K562 (cell line): ENCODE data around the gene EDN2. TPM values are rescaled to one million over a fixed set of nuclear protein-coding genes. Genes with fewer than 3 reads are reported as not detected.
A peak's percentile ranks its signal among the peaks of the same experiment; 100 is the strongest.

Experiments used
- C11orf30 ChIP-seq: fragments of 450-650 bp; IDR thresholded peaks from 2 replicates; pipeline ENCODE4 v1.6.1; 2016; ENCODE audit warnings: low read depth, mild to moderate bottlenecking
- CREB5 ChIP-seq: fragments of 250-450 bp; sonication (Bioruptor Pico); IDR thresholded peaks from 2 replicates; pipeline ENCODE4 v1.5.0; 2020; ENCODE audit warnings: mild to moderate bottlenecking
- GABPB1 ChIP-seq: sonication (generic); formaldehyde crosslinking; IDR thresholded peaks from 2 replicates; pipeline ENCODE4 v1.8.0; 2022; ENCODE audit warnings: mild to moderate bottlenecking, missing genetic modification reagents
- HMG20A ChIP-seq: fragments of 450-650 bp; formaldehyde crosslinking; conservative IDR thresholded peaks from 2 replicates; pipeline ENCODE4 v1.4.0; 2020; ENCODE audit warnings: mild to moderate bottlenecking, mixed read lengths
- MAX ChIP-seq: sonication (generic); formaldehyde crosslinking; IDR thresholded peaks from 2 replicates; pipeline ENCODE4 v1.9.0; 2022; ENCODE audit warnings: mild to moderate bottlenecking, missing genetic modification reagents
- MGA ChIP-seq: fragments of 450-650 bp; IDR thresholded peaks from 2 replicates; pipeline ENCODE4 v1.6.1; 2016; ENCODE audit warnings: mild to moderate bottlenecking, moderate library complexity
- NCOA6 ChIP-seq: fragments of 450-650 bp; IDR thresholded peaks from 2 replicates; pipeline ENCODE4 v1.6.1; 2017; ENCODE audit warnings: mild to moderate bottlenecking
- SMARCB1 ChIP-seq: IDR thresholded peaks from 2 replicates; pipeline ENCODE4 v1.6.1; 2011; ENCODE audit warnings: improper control_type of control experiment, low read depth; ENCODE audit not compliant: insufficient read length
- SMARCC2 ChIP-seq: fragments of 450-650 bp; IDR thresholded peaks from 2 replicates; pipeline ENCODE4 v1.6.1; 2017; ENCODE audit warnings: antibody characterized with exemption, moderate library complexity, mild to moderate bottlenecking, low read depth
- USF1 ChIP-seq: sonication (generic); formaldehyde crosslinking; IDR thresholded peaks from 2 replicates; pipeline ENCODE4 v1.9.0; 2022; ENCODE audit warnings: mild to moderate bottlenecking, missing genetic modification reagents
- USF2 ChIP-seq: sonication (generic); formaldehyde crosslinking; IDR thresholded peaks from 2 replicates; pipeline ENCODE4 v1.5.0; 2020; ENCODE audit warnings: missing genetic modification reagents
- ZC3H4 ChIP-seq: sonication (generic); formaldehyde crosslinking; IDR thresholded peaks from 2 replicates; pipeline ENCODE4 v1.9.0; 2021; ENCODE audit warnings: missing genetic modification reagents, borderline replicate concordance
- polyA plus RNA-seq, 8 experiments: library from polyadenylated mRNA; depleted of rRNA in 4 of 8; stranded (reverse) in 5 of 8; unstranded in 3 of 8; fragments of >200 nt; fragmentation: Nextera tagmentation in 2 of 8; fragmentation: Illumina TruSeq in 1 of 8; extraction: Ambion mirVana in 2 of 8; extraction: Trizol in 1 of 8; gene quantifications; 2 replicates each; pipeline versions ENCODE4 v1.2.1 to v1.2.3, GENCODE V29; 2011 to 2014; ENCODE audit warnings: inconsistent platforms in 1 of 8, missing spikeins in 1 of 8
- total RNA-seq, 7 experiments: library from RNA; depleted of rRNA in 6 of 7; stranded (reverse); fragments of >200 nt in 6 of 7; fragmentation: Illumina TruSeq in 2 of 7; extraction: Trizol in 2 of 7; gene quantifications; 2 replicates each; pipeline versions ENCODE4 v1.2.1 to v1.2.3, GENCODE V29; 2011 to 2021; ENCODE audit warnings: low replicate concordance in 1 of 7

EDN2 gene
- total and polyA plus RNA-seq, 9 of the 15 experiments (the other 6 are each of a cell fraction or from before 2014, with no cell fraction given) = not detected

GRCh38 chr1:41496080-41497055 is 11.9 kb upstream of the EDN2 start (continued):
- TF ChIP-seq MGA = peak; percentile 91
- no peak for TF ChIP-seq ZC3H4 (CRISPR knock-in tag)
- peak; percentile 59; the same call in 1 of the 2 replicates for TF ChIP-seq USF1
- no peak for TF ChIP-seq NCOA6
- TF ChIP-seq C11orf30 = peak; percentile 61
- no peak for TF ChIP-seq USF2 (CRISPR knock-in tag)
- TF ChIP-seq SMARCC2 = no peak
- peak; percentile 61 for TF ChIP-seq GABPB1 (CRISPR knock-in tag)
- TF ChIP-seq HMG20A = no peak
- no peak for TF ChIP-seq SMARCB1
- no peak for TF ChIP-seq CREB5 (CRISPR knock-in tag)
- TF ChIP-seq MAX = peak; percentile 98
